ENCODE data around the gene DISP2.
A peak's percentile ranks its signal among the peaks of the same experiment; 100 is the strongest.

DISP2 gene

DNA sequence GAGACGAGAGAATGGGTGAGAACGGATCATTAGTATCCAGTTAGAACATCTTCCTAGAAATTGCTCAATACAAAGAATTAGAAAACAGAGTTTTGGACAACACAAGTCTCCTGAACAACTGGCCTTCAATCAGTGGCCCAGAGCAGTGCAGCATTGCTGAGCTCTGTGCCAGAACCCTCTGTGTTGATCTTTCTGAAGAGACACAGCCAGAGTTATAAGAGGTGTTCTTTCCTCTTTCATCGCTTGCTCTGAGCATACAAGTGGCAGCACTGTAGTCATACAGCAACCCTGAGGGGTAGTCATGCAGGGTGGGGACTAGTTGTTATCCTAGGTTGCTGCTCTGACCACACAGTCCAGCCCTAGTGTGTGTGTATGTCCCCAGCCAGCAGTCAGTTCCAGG lies 28.5 kb downstream of the DISP2 start:
- ChIA-PET POLR2A (ENCODE audit: low non-redundant PET) (no interaction called here), CTCF (interaction anchor here (0.6 kb wide), 1 partner anchor 112 kb away, joined by 7 read pairs; no protein-coding TSS in a partner anchor)
- no peak overlapping the region for H3K27ac ChIP-seq
- TF ChIP-seq, protein P1, sequence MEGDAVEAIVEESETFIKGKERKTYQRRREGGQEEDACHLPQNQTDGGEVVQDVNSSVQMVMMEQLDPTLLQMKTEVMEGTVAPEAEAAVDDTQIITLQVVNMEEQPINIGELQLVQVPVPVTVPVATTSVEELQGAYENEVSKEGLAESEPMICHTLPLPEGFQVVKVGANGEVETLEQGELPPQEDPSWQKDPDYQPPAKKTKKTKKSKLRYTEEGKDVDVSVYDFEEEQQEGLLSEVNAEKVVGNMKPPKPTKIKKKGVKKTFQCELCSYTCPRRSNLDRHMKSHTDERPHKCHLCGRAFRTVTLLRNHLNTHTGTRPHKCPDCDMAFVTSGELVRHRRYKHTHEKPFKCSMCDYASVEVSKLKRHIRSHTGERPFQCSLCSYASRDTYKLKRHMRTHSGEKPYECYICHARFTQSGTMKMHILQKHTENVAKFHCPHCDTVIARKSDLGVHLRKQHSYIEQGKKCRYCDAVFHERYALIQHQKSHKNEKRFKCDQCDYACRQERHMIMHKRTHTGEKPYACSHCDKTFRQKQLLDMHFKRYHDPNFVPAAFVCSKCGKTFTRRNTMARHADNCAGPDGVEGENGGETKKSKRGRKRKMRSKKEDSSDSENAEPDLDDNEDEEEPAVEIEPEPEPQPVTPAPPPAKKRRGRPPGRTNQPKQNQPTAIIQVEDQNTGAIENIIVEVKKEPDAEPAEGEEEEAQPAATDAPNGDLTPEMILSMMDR (conservative IDR thresholded peaks at IDR 0.05; ENCODE audit: low read depth) = no peak
- DNase-seq (ENCODE audit: low spot score) = no peak

- TF ChIP-seq, protein P1 (conservative IDR thresholded peaks at IDR 0.05; ENCODE audit: low read depth) = no peak
- peak overlapping the region; percentile 40 for H3K27ac ChIP-seq
- POLR2A ChIA-PET (ENCODE audit: low non-redundant PET) = no interaction called here
- CTCF ChIA-PET = interaction anchor here (0.7 to 0.8 kb wide), 2 partner anchors 114 to 811 kb away, joined by 4 to 6 read pairs; no protein-coding TSS in a partner anchor
- DNase-seq (ENCODE audit: low spot score) = no peak
Observed at GRCh38 chr15:40388941-40389823, 31.2 kb downstream of the DISP2 start.

DNA sequence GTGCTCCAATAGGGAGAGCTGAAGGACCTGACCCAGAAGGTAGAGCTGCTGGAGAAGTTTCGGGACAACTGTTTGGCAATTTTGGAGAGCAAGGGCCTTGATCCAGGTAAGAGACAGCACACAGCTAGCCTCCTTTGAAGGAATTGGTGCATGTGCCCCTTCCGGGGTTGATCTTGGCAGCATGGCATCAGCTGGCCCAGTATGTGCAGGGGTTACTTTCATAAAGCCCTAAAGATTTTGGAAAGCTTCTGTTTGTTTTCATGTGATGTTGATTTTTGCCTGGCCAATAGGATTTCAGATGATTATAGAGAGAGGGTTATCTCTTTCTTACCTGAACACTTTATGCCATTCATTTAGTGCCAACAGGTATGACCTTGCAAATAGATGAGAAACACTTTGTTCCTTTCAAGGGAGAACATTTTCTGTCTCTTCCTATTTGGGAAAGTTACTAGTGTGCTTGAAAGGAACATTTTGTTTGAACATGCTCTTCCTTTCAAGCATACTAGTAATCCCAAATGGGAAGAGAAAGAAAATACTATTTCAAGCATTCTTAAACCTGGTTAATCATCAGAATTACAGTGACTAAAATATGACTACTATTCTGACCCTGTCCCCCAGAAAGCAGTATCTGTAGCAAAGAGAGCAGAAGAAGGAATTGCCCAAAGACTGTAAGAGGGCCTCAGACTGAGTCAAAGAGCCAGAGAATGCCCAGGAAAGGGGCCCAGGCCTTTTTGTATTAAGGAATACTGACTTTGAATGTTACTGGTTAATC lies 32.0 kb downstream of the DISP2 start:
- POLR2A ChIA-PET (ENCODE audit: low non-redundant PET) = no interaction called here
- DNase-seq (ENCODE audit: low spot score) = no peak
- H3K27ac ChIP-seq = peak overlapping the region; percentile 40
- TF ChIP-seq, protein P1 (conservative IDR thresholded peaks at IDR 0.05; ENCODE audit: low read depth) = no peak
- CTCF ChIA-PET = interaction anchor here (0.8 kb wide), 1 partner anchor 115 kb away, joined by 4 read pairs; no protein-coding TSS in a partner anchor

- POLR2A ChIA-PET (ENCODE audit: low non-redundant PET) = no interaction called here
- DNase-seq (ENCODE audit: low spot score) = no peak
- TF ChIP-seq, protein P1 (conservative IDR thresholded peaks at IDR 0.05; ENCODE audit: low read depth) = no peak
- CTCF ChIA-PET = no interaction called here
- H3K27ac ChIP-seq = peak overlapping the region; percentile 39; the same call in 1 of the 2 replicates
Observed at GRCh38 chr15:40392986-40393948, 35.2 kb downstream of the DISP2 start.

- ChIA-PET CTCF (interaction anchor here (0.6 kb wide), 1 partner anchor 88 kb away, joined by 3 read pairs; no protein-coding TSS in a partner anchor), POLR2A (ENCODE audit: low non-redundant PET) (interaction anchor here (0.6 kb wide), 1 partner anchor 94 kb away, joined by 10 read pairs; no protein-coding TSS in a partner anchor)
- DNase-seq (ENCODE audit: low spot score) = no peak
- no peak overlapping the region for H3K27ac ChIP-seq
- TF ChIP-seq, protein P1 (conservative IDR thresholded peaks at IDR 0.05; ENCODE audit: low read depth) = no peak
Observed at GRCh38 chr15:40397688-40398412, 39.8 kb downstream of the DISP2 start.
